GM19328 (cell line): ENCODE measurements around the gene CLEC4E.
A peak's percentile ranks its signal among the peaks of the same experiment; 100 is the strongest.
"Not testable (repeated sequence)": the region's sequence is repeated elsewhere in the genome, so short reads cannot be mapped to it uniquely, and the experiment has no call there.

Experiments
- ATAC-seq: cut with Tn5 transposase; IDR thresholded peaks from one replicate; pipeline ENCODE4 v1.9.1; 2021; ENCODE audit warnings: mild to moderate bottlenecking, moderate library complexity; ENCODE audit not compliant: unreplicated experiment

CLEC4E gene

DNA sequence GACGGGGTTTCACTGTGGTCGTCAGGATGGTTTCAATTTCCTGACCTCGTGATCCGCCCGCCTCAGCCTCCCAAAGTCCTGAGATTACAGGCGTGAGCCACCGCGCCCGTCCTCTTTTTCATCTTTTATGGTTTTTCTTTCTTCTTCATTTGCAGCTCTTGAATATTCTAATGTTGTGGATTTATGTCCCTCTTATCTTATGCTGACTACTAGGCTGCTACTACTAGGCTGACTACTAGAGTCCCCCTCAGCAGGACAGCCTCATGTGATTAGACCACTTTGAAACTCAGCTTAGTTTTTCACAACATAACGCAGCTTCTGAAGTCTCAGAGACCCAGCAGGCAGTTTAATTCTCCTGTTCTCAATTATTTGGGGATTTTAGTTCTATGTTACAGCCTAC lies 857 bp upstream of the CLEC4E start:
- ATAC-seq = no peak

DNA sequence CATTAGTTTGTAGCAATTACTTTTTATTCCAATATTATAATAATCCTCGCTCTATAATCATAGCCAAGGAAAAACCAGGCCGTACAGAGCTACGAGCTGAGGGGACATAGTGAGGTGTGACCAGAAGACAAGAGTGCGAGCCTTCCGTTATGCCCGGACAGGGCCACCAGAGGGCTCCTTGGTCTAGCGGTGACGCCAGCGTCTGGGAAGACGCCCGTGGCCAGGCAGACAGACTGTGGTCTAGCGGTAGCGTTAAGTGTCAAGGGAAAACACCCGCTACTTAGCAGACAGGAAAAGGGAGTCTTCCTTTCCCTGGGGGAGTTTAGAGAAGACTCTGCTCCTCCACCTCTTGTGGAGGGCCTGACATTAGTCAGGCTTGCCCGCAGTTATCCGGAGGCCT lies 2.9 kb downstream of the CLEC4E start:
- not testable (repeated sequence) for ATAC-seq

DNA sequence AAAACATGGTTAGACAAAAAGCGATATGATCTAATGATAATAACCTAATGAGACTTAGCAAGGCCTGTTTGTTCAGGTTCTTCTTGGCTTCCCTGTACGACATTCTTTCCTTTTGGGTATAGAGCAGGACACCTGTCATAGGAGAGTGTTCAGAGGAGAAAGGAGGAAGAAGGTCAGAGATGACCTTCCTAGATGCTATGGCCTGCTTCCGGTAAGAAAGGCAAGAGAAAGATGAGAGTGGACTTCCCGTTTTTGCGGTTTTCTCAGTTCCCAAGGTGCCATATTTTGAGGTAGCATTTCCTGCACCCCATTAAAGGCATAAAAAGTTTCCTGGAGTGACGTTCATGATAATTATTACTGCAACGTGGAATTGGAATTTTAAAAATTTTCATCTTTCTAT lies 8.7 kb downstream of the CLEC4E start:
- no peak for ATAC-seq

DNA sequence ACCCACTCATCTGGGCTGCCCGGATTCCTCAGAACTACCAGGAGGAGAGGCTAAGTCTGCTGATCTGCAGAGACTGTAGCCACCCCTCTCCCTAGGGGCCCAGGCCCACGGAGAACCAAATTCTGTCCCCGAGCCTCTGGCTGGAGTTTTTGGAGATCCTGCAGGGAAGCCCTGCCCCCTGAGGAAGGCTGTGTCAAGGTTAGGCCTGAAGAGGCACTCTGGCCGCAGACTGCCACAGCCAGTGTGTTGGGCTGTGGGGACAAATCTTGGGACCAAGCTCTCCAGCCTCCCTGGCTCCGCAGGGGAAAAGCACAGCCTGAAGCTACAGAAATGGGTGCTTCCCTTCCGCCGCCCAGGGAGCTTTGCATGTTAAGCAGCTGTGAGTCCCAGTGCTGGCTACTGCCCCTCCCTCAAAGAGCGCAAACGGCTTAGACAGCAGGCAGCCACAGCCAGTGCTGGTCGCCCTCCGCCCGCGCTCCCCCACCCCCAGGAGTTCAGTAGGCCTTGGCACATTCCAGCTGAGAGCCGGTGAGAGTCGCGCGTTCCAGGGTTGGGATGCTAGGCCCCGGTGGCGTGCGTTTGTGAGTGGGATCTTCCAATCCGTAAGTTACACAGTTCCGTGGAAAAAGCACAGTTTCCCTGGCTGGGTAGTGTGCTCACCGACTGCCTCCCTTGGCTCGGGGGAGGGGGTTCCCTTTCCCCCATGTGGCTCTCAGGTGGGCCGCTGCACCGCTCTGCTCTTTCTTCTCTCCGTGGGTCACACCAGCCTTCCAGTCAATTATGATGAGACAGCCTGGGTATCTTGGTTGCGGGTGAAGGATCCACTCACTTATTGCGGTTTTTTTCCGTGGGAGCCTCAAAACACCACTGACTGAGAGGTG lies 13.2 kb downstream of the CLEC4E start:
- no peak for ATAC-seq

DNA sequence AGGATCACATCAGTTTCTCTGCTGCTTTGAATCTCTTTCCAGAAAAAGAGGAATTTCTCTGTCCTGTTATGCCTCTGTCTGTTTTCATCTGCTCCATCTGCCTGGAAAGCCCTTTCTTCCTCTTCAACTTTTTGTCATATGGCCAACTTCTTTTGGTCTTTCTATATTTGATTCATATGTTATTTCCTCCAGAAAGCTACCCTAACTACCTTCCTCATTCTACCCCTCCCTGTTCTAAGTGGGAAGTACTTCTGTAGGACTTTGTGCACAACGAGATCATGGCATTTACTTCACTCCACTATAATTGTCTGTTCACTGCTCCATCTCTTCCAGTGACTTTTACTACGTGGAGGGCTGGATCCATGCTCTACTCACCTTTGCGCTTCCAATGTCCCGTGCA lies 21.5 kb downstream of the CLEC4E start:
- ATAC-seq = no peak

DNA sequence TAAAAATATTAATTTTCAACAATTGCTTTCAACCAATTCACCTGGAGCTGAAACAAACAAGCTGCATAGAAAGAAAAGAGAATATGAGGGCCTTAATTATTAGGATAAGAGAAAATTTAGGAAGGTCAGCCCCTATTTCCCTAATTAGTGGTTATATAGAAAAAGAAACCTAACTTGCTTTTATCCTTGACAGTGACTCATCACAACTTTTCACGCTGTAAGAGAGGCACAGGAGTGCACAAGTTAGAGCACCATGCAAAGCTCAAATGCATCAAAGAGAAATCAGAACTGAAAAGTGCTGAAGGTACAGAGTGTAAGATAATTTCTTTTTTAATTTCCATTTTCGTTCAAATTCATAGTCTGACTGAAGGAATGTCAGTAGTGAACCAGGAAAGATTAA lies 22.7 kb downstream of the CLEC4E start:
- ATAC-seq = no peak

DNA sequence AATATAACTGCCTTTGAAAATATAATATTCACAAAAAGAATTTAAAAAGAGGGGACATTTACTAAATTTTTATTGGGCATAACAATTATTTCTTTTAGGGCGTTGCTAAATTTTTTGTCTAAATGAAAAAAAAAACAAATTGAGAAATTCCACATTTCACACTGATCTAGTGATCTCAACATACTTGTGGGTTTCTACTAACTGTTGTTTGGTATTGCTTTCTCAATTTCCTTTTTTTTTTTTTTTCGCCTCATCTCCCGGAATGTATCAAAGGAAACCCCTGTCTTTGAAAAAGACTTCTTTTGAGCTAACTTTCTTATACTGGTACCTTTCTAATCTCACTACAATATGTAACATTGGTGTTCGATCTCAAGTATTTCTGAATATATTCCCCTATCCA lies 27.4 kb downstream of the CLEC4E start, which contains the start of gene CLEC4D:
CLEC4D (plus strand) TSS at position 248 of the 400 bp plus-strand sequence. CDS start 230 bp downstream, outside the sequence.
- no peak for ATAC-seq

DNA sequence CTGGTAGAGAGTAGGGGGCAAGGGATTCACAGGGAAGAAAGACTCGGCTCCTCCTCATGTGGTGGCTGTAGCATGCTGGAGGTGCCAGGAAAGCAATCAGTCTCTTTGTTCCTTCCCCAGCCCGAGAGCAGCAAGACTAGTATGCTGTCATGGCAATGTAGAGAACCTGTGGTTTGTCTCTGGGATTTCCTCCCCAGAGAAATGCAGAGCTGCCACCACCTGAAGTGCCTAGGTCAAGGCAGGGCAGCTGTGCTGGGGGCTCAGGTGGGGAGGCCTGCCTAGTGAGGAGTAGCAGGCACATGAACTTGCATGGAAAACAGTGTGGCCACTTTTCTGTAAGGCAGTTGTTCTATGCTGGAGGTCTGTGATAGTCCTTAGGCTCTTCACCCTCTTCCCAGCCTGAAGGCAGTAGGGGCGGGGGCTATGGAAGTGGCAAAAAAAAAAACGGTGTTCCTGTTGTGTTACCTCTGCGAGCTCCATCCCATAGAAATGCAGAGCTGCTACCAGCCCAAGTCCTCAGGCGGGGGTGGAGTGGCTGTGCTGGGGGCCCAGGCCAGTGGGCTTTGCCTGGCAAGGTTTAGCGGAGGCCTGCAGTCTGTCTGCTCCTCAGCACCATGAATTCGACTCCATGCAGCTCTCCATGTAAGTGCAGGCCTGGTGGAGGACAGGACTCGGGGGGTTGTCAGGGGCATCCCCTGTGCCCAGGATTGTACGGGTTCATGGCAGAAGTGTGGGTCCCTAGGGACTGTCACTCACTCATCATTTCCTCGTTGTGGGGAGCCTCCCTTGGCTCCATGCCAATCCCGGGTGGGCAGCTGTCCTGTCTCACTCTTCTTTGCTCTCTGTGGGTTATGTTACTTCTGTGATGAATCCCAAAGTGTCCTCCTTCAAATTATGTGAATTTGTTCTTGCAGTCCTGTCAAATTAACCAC lies 31.5 kb downstream of the CLEC4E start:
- ATAC-seq = no peak

DNA sequence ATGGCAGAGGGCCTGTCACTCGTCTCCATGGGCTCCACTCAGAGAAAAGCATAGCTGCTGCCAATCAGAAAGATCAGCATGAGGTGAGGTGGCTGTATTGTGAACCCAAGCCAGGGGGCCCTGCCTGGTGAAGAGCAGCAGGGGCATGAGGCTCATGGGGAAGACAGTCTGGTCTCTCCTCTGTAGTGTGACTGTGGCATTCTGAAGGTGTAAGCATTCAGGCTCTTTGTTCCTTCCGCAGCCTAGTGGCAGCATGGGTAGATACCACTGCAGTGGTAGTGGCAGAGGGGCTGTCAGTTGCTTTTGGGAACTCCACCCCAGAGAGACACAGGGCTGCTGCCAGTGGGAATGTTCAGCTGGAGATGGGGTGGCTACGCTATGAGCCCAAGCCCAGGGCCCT lies 32.5 kb downstream of the CLEC4E start:
- no peak for ATAC-seq

DNA sequence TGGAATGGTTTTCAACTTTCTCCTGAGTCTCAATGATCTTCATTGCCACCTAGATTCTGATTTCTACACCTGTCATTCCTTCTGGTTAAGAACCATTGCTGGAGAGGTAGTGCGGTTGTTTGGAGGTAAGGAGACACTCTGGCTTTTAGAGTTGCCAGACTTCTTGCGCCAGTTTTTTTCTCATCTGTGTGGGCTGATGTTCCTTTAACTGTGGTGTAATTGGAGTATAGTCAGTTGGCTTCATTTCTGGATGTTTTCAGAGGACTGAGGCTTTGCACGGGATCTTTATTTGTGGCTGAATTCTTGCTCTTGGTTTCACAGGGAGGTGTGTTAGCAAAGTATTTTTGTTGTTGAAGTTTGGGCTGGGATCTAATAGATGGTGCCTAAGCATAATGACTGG lies 33.1 kb downstream of the CLEC4E start:
- ATAC-seq = no peak

DNA sequence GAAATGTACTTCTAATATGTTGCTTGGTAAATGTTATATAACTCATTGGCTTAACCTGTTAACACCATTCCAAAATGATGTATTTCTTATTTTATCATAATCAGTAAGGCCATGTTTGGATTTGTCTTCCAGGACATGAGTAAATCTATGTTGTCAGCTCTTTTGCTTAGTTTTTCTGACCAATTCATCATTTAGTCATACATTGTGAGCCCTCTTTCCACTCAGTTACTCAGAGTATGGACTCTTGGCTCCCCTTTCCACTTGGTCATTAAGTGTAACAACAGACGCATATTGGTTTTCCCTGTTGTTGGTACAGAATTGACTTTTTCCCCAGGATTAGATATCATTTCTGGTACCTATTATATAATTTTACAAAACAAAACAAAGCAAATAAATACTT lies 36.4 kb downstream of the CLEC4E start:
- no peak for ATAC-seq

DNA sequence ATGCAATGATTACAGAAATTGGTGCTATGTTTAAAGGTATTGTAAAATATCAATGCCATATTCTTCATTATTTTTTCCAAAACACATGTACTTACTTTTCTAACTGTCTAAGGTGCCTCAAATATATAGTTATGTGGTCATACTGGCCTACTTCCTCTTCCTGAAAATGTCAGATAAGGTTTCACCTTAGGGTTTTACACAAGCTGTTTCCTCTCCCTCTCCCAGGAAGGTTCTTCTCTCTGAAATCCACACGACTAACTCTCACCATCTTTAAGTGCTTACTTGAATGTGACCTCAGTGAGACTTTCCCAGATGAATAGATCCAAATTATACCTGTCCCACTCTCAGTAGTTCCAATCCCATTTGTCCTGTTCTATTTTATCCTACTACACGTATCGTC lies 39.0 kb downstream of the CLEC4E start:
- no peak for ATAC-seq

DNA sequence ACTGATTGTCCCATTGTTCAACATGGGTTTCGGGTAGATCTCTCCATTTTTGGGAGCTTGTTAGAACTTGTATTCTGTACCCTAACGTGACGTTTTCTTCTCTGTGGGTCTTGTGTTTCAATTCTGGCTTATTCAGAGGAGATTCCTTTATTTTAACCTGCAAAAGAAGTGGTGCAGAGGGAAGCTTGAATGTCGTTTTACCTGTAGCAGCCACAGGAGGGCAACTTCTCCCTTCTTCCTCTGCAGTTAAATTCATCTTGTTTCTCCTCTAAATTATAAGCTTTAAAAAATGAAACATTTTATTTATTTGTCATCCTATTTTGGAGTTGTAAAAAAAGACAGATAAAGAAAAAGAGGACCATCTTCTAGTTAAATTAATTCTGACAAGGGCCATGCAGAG lies 41.1 kb downstream of the CLEC4E start:
- no peak for ATAC-seq

DNA sequence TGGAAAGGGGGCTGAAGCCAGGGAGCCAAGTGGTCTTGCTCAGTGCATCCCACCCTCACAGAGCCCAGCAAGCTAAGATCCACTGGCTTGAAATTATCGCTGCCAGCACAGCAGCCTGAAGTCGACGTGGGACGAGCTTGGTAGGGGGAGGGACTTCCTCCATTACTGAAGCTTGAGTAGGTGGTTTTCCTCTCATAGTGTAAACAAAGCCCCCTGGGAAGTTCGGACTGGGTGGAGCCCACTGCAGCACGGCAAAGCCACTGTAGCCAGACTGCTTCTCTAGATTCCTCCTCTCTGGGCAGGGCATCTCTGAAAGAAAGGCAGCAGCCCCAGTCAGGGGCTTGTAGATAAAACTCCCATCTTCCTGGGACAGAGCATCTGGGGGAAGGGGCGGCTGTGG lies 44.6 kb downstream of the CLEC4E start:
- ATAC-seq = not testable (repeated sequence)

DNA sequence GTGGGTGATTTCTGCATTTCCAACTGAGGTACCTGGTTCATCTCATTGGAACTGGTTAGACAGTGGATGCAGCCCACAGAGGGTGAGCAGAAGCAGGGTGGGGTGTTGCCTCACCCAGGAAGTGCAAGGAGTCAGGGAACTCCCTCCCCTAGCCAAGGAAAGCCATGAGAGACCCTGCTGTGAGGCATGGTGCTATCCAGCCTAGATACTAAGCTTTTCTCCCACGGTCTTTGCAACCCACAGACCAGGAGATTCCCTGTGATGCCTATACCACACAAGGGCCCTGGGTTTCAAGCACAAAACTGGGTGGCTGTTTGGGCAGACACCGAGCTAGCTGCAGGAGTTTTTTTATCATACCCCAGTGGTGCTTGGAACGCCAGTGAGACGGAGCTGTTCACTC lies 45.0 kb downstream of the CLEC4E start:
- not testable (repeated sequence) for ATAC-seq

DNA sequence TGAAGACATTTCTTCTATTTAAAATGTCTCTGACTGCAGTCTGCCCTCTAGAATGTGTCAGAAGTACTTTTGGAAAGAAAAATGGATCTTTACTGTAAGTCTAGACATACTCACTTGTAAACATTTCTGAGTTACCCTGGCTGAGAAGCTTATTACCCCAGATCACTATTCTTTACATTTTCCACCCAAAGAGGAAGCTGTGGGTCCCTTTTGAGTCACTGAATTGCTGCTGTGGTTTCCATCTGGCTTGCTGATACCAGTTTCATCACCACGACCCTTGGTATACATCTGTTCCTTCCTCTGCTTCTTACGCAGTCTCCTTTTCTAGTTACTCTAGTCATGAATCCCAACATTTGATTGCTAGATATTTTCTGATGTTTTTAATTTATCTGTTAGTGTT lies 47.6 kb downstream of the CLEC4E start:
- peak; percentile 96 for ATAC-seq

DNA sequence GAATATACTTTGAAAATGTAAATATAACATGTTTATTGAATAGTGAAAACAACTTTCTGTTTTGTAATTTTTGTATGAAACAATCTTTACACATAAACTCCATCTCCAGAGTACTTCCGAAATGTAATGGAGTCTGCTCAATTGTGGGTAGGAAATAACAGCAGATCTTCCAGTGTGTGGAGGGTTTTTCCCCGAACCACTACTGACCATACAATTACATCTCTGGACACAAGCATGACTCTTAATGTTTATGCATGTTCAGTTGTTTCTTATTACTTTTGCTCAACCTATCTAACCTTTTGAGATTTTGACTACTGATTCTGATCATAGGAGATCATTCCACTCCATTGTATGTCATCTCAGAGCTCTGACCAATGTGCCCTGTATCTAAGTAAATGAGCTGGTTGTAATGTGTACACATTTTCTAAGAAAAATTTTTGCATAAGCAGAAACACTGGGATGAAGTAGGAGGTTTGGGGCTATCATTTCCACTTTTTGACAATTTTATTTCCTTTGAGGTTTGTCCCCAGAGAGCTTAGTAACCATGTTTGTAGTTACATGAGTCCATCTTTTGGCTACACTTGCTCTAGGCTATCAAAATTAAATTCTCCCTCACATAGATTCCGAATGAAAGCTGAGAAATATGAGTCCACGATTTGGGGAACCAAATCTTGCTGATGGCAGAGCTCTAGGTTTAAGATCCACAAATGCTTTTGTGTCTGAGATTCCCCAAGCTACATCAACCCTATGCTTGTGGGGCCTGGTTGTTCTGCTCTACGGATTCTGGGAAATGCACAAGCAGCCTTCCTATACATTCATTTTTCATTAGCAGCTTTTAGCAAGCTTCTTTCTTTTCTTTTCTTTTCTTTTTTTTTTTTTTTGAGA lies 48.8 kb downstream of the CLEC4E start:
- no peak for ATAC-seq
